GM18519 (cell line): ENCODE results near the gene HIVEP3.
A peak's percentile ranks its signal among the peaks of the same experiment; 100 is the strongest.

Source experiments
- ATAC-seq: cut with Tn5 transposase; IDR thresholded peaks from one replicate; pipeline ENCODE4 v1.9.1; 2021; ENCODE audit warnings: mild to moderate bottlenecking, moderate library complexity; ENCODE audit not compliant: unreplicated experiment, low FRiP score

The HIVEP3 gene

GRCh38 chr1:41739061-41739955 lies 179.4 kb downstream of the HIVEP3 start:
- no peak for ATAC-seq

DNA sequence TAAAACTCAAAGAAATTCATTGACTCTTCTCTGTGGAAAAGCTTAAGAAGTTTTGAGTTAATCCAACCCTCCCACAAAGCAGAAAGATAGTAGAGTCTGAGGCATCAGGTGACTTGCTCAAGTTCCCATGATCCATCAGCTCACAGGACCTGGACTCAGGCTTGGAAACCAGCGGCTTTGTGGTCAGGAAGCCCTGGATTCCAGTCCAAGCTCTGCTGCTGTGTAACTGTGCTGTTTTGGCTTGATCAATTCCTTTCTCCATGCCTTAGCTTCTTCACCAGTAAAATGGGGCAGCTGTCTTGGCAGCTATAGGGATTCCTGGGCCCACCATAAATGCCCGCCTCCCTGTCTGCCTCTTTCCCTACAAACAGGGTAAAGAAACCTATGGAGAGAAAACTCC lies 180.2 kb downstream of the HIVEP3 start:
- ATAC-seq, result no peak

DNA sequence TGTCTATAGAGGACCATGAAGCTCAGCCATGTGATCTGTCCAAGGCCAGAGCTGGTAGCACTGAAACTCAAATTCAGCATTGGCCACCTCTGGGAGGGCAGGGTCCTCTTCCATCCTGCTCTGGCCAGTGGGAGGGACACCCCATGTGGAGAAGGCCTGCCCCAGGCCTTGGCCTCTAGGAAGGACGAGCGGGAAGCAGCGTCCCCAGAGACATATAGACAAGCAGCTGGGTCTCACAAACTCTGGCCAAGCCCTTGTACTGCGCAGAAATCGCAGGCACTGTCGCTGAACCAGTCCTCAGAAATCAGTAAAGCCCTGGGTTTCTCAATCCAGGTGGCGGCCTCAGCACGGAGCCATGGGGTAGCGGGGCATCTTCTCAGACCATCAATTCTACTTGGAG lies 180.7 kb downstream of the HIVEP3 start:
- ATAC-seq, result no peak

DNA sequence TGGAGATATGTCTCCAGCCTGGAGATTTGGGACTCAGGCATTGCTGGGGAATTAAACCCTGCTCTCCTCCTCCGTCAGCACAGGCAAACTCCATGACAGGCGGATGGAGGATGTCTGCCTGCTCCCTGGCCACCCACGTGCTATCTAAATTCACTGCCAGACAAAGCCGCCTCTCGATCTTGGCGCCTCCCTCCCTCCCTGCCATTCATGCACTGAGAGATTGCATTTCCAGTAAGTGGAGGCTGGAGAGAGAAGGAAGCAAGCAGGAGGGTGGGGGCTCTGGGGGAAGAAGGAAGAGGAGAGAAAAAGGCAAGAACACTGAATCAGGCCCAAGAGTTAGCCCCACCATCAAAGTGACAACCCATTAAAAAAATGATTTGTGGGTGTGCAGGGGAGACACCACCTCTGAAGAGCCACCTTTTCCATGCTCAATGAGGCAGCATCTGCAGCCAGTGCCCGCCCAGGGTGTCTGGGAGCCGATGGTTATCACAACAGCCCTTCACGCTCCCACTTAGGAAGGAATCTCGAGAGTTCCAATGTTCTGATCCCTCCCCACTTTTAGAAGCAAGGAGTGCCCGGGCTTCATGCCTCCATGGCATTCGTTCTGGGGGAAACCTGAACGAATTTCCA lies 183.0 kb downstream of the HIVEP3 start:
- ATAC-seq, result no peak

- no peak for ATAC-seq
Observed at GRCh38 chr1:41735139-41735538, 183.6 kb downstream of the HIVEP3 start.

- ATAC-seq, result no peak
Observed at GRCh38 chr1:41734201-41734970, 184.3 kb downstream of the HIVEP3 start.

- ATAC-seq, result no peak
Observed at GRCh38 chr1:41733725-41734124, 185.0 kb downstream of the HIVEP3 start.

DNA sequence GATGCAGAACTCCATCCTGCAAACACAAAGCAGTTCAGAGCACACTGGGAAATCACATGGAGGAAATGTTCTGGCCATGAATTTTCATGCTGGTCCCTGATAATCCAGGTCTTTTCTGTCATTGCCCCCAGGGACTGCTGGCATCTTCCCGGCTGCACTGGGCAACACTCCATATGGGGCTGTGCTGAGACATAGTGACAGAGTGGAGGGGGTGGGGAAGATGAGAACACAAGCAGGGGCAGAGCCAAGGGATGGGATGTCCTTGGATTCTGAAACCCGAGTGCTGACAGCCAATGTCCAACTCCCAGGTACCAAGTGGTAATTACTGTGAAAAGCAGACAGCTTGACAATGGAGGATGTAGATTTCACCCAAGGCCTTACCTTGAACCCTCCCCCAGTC lies 185.7 kb downstream of the HIVEP3 start:
- ATAC-seq, result no peak

- ATAC-seq, result no peak
Observed at GRCh38 chr1:41731516-41732030, 187.1 kb downstream of the HIVEP3 start.

DNA sequence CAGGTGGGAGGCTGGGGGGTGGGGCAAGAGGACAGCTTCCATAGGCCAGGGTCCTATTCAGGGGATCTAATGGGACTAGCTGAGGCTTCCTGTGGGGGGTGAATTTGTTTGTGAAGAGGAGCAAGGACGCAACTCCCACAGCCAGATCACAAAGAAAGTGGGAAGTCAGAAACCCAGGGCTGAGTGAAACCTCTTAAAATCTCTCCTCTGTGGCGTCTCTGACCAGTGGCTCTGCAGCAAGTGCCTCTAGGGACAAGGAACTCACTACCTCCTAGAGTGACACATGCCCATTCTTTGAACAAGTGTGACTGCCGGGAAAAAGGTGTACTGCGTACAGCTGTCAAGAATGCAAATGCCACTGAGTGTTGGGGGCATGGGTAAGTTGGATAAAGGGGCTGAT lies 187.9 kb downstream of the HIVEP3 start:
- ATAC-seq, result no peak

- peak; percentile 63 for ATAC-seq
Observed at GRCh38 chr1:41728403-41729202, 190.1 kb downstream of the HIVEP3 start.

GRCh38 chr1:41727749-41728115 lies 191.0 kb downstream of the HIVEP3 start:
- ATAC-seq, result no peak

- no peak for ATAC-seq
Observed at GRCh38 chr1:41726899-41727748, 191.6 kb downstream of the HIVEP3 start.

DNA sequence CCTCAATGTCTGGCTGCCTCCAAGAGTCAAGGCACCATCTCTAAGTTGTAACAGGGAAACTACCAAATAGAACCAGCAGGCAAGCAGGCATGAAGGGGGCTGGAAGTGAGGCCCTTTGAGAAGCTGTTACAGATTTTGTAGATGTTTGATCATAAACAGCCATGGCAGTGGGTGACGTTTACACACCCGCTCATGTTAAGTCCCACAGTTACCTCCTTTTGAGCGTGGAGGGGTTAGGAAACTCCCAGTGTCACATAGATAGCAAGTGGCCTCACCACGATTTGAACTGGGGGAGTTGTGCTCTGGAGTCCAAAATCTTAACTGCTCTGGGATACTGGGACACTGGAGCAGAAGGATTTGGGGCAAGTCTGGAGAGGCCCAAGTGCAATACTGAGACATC lies 192.4 kb downstream of the HIVEP3 start:
- no peak for ATAC-seq

DNA sequence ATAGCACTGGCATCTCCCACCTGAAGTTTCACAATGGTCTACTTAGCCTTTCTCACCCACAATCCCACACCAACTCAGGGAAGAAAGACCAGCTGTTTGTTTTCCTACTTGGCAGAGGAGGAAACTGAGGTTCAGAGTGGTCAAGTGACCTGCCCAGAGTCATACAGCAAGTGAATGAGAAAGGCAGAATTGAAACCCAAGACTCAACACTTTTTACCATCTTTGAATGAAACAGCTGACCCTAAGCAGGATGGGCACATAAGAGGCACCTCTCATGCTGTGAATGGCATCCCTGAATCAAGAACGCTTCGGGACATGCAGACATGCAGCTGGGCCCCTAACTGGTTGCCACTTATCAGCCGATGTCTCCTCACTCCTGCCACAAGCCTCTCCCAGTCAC lies 193.8 kb downstream of the HIVEP3 start:
- ATAC-seq, result no peak

GRCh38 chr1:41724248-41724647 lies 194.5 kb downstream of the HIVEP3 start:
- no peak for ATAC-seq

DNA sequence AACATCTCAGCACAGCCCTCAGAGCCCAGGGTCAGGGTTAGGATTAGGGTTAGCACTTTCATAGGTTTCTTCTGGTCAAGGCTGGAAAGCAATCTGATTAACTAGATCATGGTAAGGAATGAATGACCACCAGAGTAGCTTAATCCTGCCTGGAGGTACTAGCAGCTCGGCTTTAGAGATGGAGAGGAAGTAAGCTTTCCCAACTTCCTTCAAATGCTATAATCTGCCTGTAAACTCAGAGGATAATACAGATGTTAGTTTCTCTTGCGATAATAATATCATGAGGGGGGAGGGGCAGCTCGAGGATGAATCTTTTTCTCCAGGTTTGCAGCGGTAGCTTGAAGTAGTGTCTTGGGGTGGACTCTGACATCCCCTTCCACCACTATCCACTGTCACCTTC lies 194.9 kb downstream of the HIVEP3 start:
- no peak for ATAC-seq

DNA sequence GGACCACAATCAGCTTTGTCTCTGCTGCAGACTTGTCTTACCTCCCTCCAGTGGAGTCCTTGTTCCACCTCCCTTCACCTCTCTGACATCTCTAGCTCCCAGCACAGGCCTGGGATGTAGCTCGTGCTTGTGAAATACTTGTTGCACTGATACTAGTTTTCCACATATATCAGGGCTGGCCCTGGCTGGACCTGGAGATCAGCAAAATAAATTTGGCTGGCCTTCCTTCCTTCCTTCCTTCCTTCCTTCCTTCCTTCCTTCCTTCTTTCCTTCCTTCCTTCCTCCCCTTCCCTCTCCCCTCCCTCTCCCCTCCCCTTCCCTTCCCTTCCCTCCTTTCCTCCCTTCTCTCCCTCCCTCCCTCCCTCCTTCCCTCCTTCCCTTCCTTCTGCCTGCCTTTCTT lies 196.5 kb downstream of the HIVEP3 start:
- no peak for ATAC-seq

DNA sequence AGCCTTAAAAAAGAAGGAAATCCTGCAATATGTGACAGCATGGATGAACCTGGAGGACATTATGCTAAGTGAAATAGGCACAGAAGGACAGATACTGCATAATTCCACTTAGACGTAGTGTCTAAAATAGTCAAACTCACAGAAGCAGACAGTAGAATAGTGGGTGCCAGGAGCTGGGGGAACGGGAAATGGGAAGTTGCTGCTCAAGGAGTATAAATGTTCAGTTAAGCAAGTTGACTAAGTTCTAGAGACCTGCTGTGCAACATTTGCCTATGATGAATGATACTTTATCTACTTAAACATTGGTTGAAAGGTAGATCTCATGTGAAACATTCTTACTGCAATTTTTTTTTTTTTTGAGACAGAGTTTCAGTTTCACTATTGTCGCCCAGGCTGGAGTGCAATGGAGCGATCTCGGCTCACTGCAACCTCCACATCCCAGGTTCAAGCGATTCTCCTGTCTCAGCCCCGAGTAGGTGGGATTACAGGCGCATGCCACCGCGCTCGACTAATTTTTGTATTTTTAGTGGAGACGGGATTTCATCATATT lies 197.8 kb downstream of the HIVEP3 start:
- peak; percentile 38 for ATAC-seq
